LNCAP (cell line): ENCODE measurements around the gene LTBP3.

ENCODE experiments used
- TF ChIP-seq, protein P1 (sequence below): fragments of 450-650 bp; IDR thresholded peaks from 2 replicates; pipeline ENCODE4 v1.5.1; 2017; ENCODE audit warnings: mild to moderate bottlenecking

LTBP3 gene

DNA sequence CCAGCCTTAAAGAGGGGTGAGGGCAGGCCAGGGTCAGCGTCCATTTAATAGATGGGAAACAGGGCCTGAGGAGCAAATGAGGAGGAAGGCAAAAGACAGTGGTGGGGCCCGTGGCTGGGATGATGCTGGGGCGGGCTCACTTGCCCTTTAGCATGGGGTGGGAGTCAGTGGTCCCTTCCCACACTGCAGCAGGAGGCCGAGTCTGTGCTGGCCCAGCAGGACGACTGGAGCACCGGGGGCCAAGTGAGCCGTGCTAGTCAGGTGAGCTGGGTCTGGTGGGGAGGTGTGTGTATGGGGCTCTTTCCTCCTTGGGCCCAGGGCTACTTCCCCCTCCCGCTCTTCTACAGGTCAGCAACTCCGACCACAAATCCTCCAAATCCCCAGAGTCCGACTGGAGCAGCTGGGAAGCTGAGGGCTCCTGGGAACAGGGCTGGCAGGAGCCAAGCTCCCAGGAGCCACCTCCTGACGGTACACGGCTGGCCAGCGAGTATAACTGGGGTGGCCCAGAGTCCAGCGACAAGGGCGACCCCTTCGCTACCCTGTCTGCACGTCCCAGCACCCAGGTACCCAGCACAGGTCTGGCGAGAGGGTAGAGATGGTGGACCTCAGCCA lies 20.4 kb downstream of the LTBP3 start:
- TF ChIP-seq, protein P1, sequence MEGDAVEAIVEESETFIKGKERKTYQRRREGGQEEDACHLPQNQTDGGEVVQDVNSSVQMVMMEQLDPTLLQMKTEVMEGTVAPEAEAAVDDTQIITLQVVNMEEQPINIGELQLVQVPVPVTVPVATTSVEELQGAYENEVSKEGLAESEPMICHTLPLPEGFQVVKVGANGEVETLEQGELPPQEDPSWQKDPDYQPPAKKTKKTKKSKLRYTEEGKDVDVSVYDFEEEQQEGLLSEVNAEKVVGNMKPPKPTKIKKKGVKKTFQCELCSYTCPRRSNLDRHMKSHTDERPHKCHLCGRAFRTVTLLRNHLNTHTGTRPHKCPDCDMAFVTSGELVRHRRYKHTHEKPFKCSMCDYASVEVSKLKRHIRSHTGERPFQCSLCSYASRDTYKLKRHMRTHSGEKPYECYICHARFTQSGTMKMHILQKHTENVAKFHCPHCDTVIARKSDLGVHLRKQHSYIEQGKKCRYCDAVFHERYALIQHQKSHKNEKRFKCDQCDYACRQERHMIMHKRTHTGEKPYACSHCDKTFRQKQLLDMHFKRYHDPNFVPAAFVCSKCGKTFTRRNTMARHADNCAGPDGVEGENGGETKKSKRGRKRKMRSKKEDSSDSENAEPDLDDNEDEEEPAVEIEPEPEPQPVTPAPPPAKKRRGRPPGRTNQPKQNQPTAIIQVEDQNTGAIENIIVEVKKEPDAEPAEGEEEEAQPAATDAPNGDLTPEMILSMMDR = no peak

DNA sequence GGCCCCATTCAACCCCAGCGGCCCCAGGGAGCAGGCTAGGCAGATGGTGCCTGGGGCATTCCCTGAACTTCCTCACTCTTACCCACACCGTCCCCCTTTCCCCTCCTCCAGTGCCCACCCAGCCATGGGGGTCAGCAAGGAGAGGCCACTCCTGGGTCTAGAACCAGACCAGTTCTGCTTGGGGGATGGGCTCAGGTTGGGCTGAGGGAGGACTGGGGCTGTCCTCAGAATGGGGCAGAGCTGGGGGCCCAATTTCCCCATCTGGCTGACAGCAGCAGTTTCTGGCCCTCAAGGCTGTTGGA lies 20.9 kb downstream of the LTBP3 start:
- TF ChIP-seq, protein P1 = no peak

DNA sequence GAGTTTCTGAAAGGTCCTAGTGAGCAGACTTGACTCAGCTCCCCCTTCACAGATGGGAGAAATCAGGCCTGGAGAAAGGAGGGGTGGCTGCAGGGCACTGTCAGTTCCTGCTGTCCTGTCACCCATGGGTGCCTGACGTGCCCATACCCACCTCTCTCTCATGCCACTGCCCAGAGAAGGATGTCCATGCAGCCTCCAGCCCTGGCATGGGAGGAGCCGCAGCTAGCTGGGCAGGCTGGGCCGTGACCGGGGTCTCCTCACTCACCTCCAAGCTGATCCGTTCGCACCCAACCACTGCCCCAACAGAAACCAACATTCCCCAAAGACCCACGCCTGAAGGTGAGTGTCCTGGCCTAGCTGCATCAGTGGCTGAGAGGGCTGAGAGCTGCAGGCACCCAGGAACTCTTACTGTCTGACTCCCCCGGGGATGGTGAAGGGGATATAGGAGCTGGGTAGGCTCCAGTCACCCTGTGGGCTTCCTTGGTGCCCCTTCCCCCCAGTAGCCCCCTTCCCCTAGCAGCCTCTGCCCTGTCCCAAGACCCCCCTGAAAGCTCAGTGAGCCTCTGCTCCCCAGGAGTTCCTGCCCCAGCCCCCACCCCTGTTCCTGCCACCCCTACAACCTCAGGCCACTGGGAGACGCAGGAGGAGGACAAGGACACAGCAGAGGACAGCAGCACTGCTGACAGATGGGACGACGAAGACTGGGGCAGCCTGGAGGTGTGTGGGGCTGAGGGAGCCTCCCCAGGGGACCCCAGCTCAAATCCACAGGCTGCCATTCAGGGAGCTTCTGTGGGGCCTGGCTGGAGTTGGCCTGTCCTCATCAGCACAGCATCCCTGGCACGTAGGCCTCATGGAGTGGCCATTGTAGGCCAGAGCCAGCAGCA lies 21.5 kb downstream of the LTBP3 start:
- TF ChIP-seq, protein P1 = no peak

DNA sequence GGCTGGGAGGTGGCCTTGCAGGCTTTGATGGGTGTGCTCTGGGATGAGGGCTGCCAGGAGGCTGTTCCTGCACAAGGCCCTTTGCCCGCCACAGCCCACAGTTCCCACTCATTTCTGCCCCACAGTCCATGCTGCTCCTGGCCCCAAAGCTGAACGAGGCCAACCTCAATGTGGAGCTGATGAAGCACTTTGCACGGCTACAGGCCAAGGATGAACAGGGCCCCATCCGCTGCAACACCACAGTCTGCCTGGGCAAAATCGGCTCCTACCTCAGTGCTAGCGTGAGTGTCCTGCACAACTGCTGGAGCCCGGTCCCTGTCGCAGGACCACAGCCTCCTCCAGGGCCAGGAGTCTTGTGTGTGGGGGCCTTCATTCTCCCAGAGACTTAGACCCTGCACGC lies 23.1 kb downstream of the LTBP3 start:
- TF ChIP-seq, protein P1 = no peak

DNA sequence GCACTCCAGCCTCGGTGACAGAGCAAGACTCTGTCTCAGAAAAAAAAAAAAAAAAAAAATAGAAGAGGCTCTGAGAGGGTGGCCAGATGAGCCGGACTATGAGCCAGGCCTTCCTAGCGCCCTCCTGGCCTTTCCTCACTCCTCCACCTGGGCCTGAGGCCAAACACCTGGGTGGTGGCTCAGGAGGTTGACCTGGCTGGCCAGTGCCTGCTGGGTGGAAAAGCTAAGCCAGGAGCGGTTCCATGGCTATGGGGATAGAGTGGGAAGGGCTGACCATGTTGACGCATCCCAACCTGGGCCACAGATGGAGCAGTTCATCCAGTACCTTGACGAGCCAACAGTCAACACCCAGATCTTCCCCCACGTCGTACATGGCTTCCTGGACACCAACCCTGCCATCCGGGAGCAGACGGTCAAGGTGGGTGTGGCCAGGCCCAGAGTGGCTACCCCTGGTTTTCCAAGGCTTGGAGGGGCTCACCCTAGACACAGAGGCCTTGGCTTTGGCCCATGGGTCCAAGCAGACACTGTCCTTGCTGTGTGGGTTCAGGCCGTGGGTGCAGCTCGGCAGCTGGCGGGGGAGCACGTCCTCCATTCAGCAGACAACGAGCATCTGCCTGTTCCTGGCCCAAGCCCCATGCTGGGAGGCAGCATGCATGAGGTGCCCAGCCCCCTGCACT lies 25.6 kb downstream of the LTBP3 start:
- TF ChIP-seq, protein P1 = no peak

DNA sequence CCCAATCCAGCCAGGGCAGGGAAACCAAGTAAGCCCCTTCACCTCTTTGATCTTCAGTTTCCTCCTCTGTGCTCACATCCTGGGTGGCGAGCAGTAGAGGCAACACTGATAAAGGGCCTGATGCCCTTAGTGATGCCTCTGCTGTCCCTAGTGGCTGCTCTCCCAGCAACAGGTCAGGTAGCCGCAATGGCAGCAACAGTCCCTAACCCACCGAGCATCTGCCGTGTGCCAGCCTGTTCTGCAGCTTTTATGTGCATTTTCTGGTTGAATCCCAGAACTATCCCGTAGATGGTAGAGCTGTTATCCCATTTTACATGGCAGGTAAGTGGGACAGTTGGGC lies 28.0 kb downstream of the LTBP3 start:
- TF ChIP-seq, protein P1 = peak; percentile 30; the same call in 1 of the 2 replicates

DNA sequence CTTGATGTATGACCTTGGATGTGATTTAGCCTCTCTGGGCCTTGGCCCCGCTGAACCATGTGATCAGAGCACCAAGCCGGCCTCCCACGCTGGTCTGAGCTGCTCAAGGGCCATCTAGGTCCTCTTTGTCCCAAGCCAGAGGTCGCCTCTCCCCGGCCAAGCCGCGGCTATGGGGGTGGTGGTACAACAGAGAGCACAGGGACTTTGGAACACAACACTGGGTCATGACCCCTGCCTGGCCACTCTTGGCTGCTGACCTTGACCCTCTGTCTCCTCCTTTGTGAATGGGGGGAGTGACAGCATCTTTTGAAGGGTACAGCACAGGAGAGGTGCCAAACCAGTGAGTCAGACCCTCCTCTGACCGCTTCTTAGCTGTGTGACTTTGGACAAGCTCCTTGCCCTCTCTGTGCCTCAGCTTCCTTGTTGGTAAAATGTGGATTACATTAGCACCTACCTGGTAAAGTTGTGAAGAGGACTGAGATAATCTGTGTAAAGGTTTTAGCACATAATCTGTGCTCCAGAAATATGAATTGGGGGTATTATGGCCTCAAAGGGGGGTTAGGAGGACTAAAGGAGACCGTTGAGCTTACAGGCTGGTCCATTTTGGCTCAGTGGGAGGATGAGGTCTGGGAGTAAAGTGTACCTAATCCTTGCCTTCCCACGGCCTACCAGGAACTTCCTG lies 28.5 kb downstream of the LTBP3 start:
- TF ChIP-seq, protein P1 = no peak
